MG63 (cell line): Measurements from ENCODE around the gene FUZ. TPM values are rescaled to one million over a fixed set of nuclear protein-coding genes. Genes with fewer than 3 reads are reported as not detected.

Experiments used
- DNase-seq: peaks from one replicate; pipeline ENCODE4 v3.0.0-alpha.2; 2020
- H3K27me3 ChIP-seq: fragments of 250-450 bp; sonication (Bioruptor Pico); 2 replicates; pipeline ENCODE4 v1.5.1; 2020; ENCODE audit warnings: mild to moderate bottlenecking, moderate library complexity
- H3K36me3 ChIP-seq: fragments of 250-450 bp; sonication (Bioruptor Pico); 2 replicates; pipeline ENCODE4 v1.5.1; 2020; ENCODE audit warnings: mild to moderate bottlenecking, moderate library complexity
- H3K4me3 ChIP-seq: fragments of 250-450 bp; sonication (Bioruptor Pico); 2 replicates; pipeline ENCODE4 v1.5.1; 2020; ENCODE audit warnings: mild to moderate bottlenecking, moderate library complexity
- H3K9me3 ChIP-seq: fragments of 250-450 bp; sonication (Bioruptor Pico); 2 replicates; pipeline ENCODE4 v1.5.1; 2020; ENCODE audit warnings: mild to moderate bottlenecking, moderate library complexity
- total RNA-seq: library from RNA; depleted of rRNA; stranded (reverse); fragments of >200 nt; shearing (Covaris generic); gene quantifications from 2 replicates; pipeline ENCODE4 v1.2.3, GENCODE V29; 2014; ENCODE audit warnings: low replicate concordance; rRNA removed

FUZ gene
- total RNA-seq, 1 experiment from 2014 or later = 31.4 TPM

- H3K36me3 ChIP-seq = no peaks in the 10 kb centered on the region
- H3K4me3 ChIP-seq = no peak within 1 kb of the TSS
- no peaks in the 10 kb centered on the region for H3K27me3 ChIP-seq
- H3K9me3 ChIP-seq = no peaks in the 10 kb centered on the region
- no peak for DNase-seq
Observed at GRCh38 chr19:49763230-49763629, 49.9 kb downstream of the FUZ start, which contains the start of gene TSKS. Gene TSKS, minus strand, starts transcription at chr19:49763306. Its CDS starts 59 bp downstream, at chr19:49763247.

DNA sequence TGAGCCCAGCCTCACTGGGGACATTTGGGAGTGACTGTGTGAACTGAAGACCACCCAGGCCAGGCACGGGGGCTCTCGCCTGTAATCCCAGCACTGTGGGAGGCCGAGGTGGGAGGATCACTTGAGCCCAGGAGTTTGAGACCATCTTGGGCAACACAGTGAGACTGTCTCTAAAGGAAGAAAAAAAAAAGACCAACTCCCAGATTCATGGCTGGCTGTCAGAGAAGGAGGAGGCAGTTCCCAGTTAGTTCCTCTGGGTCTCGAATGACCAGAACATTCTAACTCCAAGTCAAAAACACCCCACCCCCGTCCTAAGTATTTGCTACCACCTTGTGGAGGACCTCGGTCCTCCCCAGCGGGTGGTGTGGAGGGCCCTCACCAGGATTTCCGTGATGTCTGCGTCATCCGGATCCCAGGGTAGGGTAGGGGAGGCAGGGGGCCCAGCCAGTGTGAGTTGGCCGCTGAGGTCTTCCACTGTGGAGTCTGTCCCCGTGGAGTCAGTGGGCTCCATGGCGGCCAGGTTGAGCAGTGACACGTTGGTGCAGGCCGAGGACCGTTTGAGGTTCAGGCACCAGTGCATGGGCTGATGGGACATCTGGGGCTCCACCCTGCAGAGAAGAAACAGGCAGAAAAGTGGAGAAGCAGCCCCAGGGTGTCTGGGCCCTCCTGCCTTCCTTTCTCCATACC is 51.3 kb downstream of the FUZ start:
- no peaks in the 10 kb centered on the region for H3K27me3 ChIP-seq
- no peak for DNase-seq
- no peaks in the 10 kb centered on the region for H3K36me3 ChIP-seq
- H3K9me3 ChIP-seq = peaks cover 2% of the 10 kb centered on the region; the same call in 1 of the 2 replicates
- H3K4me3 ChIP-seq = no peak overlapping the region

GRCh38 chr19:49761249-49761624 is 51.9 kb downstream of the FUZ start:
- Histone ChIP-seq H3K9me3 (peaks cover 3% of the 10 kb centered on the region; the same call in 1 of the 2 replicates), H3K4me3 (no peak overlapping the region), H3K36me3 (no peaks in the 10 kb centered on the region), H3K27me3 (no peaks in the 10 kb centered on the region)
- DNase-seq = no peak

GRCh38 chr19:49758292-49758691 is 54.8 kb downstream of the FUZ start:
- peak; percentile 38 for DNase-seq
- Histone ChIP-seq H3K27me3 (no peaks in the 10 kb centered on the region), H3K4me3 (no peak overlapping the region), H3K9me3 (peaks cover 5% of the 10 kb centered on the region; the same call in 1 of the 2 replicates), H3K36me3 (no peaks in the 10 kb centered on the region)

Other genes starting within 250 kb of the FUZ start
- gene NOSIP, start 232.7 kb downstream of the FUZ start, total RNA-seq = 46.1 and 109 TPM in 2 replicates
- 0.20 TPM in 1 of 2 replicates, not detected in the other for gene PRRG2, start 232.0 kb downstream of the FUZ start, total RNA-seq
- gene PRR12, start 222.1 kb downstream of the FUZ start, total RNA-seq = 1.2 and 1.8 TPM in 2 replicates
- gene RRAS, start 173.1 kb downstream of the FUZ start, total RNA-seq = 66.4 and 72.7 TPM in 2 replicates
- gene SCAF1, start 171.1 kb downstream of the FUZ start, total RNA-seq = 13.4 and 22.7 TPM in 2 replicates
- gene IRF3, start 147.4 kb downstream of the FUZ start, total RNA-seq = 64.1 and 104 TPM in 2 replicates
- gene BCL2L12, start 147.4 kb downstream of the FUZ start, total RNA-seq = 3.0 TPM in 1 of 2 replicates, not detected in the other
- 705 and 777 TPM in 2 replicates for gene PRMT1, start 136.0 kb downstream of the FUZ start, total RNA-seq
- gene ADM5, start 123.7 kb downstream of the FUZ start, total RNA-seq = 0.33 and 1.4 TPM in 2 replicates
- gene CPT1C, start 122.2 kb downstream of the FUZ start, total RNA-seq = not detected in 2 replicates
- not detected in 2 replicates for gene TSKS, start 50.0 kb downstream of the FUZ start, total RNA-seq
- 83.8 and 115 TPM in 2 replicates for gene AP2A1, start 46.3 kb downstream of the FUZ start, total RNA-seq
- 27.6 and 45.1 TPM in 2 replicates for gene MED25, start 5.0 kb upstream of the FUZ start, total RNA-seq
- 45.1 and 96.1 TPM in 2 replicates for gene PTOV1, start 37.9 kb upstream of the FUZ start, total RNA-seq
- gene PNKP, start 54.3 kb upstream of the FUZ start, total RNA-seq = 29.4 and 46.4 TPM in 2 replicates
- gene AKT1S1, start 64.1 kb upstream of the FUZ start, total RNA-seq = 12.1 and 16.5 TPM in 2 replicates
- 5.2 and 11.5 TPM in 2 replicates for gene TBC1D17, start 64.4 kb upstream of the FUZ start, total RNA-seq
- gene IL4I1, start 83.6 kb upstream of the FUZ start, total RNA-seq = 3.6 TPM in 1 of 2 replicates, not detected in the other
- 4.2 and 19.0 TPM in 2 replicates for gene ATF5, start 115.9 kb upstream of the FUZ start, total RNA-seq
- gene NUP62, start 116.2 kb upstream of the FUZ start, total RNA-seq = 76.0 and 81.5 TPM in 2 replicates
- gene SIGLEC11, start 147.9 kb upstream of the FUZ start, total RNA-seq = not detected in 2 replicates
- gene VRK3, start 212.1 kb upstream of the FUZ start, total RNA-seq = 14.3 and 41.0 TPM in 2 replicates
- 11.4 and 12.0 TPM in 2 replicates for gene ZNF473, start 212.7 kb upstream of the FUZ start, total RNA-seq